ENCODE data around the gene CATSPERB.
"Not testable (repeated sequence)": the region's sequence is repeated elsewhere in the genome, so short reads cannot be mapped to it uniquely, and the experiment has no call there.

The CATSPERB gene

DNA sequence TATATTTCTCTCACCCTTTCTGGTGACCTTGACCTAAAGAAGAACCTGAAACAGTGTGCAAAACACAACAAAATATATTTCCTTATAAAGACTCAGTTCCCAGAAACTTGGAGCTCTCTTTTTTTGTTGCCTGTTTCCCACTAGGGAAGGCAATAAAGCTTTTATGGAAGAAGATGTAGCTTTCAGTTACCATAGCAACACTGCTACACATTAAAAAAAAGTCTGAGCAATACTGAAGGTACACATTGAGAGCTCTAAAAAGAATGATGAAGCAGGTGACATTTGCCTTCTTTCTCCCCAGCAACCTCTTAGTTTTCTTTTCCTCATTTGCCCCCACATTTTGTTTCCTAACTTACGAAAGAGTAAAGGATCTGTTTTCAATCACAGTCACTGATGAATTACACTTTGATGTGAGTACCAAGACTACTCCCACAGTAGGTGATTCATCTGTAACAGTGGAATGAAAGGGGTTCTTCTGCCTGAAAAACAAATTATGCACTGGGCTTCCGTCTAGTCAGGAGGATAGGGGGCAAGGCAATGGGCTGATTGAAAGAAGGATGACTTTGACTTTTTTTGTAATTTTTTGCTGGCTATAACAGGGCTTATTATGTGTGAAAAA is 1.1 kb upstream of the CATSPERB start:
- DNase-seq = no peak

DNA sequence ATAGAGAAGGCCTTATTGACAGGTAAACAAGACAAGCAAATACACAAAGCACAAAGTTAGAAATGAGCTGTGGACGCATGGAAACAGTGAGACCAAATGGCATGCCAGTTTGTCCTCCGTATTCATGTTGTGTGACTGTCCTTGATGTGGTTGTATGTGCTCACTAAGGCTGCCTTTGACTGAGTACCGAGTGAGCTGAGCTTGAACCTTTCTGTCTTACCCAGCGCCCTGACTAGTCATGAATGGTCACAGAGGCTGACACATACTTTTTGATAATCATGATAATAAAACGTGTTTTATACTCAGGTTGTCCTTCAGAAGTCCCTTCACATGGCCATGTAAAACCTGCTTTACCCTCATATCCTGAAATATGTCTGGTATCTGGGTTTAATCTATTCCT is 553 bp upstream of the CATSPERB start:
- DNase-seq = no peak

DNA sequence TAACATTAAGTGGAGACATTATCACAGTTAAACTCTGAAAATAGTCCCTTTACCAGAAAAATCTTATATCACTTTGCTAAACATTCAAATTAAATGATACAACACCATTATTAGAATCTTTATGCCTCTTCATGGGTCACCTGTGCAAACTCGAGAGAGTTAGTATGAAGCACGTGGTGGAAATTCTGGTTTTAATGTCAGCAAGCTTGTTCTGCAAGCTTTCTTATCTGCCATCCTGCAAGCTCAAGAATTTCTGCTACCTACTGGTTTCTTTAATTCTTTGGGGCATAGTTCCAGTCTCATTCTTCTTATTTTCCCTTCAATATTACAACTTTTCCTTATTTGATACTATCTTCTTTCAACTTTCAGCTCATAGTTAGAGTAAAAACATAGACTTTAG is 868 bp downstream of the CATSPERB start:
- DNase-seq = no peak

DNA sequence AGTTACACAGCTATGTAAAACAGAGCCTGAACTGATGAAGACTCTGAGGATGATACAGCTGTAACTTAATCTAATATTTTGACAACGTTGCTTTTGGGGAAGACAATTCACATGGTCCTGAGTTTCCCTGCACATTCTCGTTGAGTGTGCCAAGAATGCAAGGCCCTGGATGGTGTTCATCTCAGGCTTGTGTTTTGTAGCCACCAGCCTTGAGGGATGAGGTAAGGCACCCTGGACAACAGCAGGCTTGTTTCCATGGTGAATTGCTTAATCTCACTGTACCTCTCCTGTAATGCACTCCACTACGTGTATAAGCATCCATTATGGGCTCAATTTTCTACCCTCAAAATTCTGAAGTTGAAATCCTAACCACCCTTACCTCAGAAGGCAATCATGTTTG is 2.1 kb downstream of the CATSPERB start:
- DNase-seq = no peak

DNA sequence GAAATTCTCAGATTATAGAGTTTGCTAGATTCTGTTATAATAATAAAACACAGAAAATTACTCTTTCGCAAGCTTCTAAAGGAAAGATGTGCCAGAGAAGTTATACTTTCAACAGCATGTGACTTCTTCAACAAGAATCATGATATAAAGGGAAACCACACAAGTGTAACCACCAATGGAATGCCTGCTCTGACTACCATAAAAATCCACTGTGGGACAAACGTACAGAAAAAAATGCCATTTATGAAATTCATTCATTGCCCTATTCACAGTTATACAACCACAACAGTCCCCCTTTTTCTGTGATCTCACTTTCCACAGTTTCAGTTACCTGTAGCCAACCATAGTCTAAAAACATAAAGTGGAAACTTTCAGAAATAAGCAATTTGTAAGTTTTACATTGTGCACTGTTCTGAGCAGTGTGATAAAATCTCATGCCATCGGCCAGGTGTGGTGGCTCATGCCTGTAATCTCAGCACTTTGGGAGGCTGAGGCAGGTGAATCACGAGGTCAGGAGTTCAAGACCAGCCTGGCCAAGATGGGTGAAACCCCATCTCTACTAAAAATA is 3.2 kb downstream of the CATSPERB start:
- no peak for DNase-seq

DNA sequence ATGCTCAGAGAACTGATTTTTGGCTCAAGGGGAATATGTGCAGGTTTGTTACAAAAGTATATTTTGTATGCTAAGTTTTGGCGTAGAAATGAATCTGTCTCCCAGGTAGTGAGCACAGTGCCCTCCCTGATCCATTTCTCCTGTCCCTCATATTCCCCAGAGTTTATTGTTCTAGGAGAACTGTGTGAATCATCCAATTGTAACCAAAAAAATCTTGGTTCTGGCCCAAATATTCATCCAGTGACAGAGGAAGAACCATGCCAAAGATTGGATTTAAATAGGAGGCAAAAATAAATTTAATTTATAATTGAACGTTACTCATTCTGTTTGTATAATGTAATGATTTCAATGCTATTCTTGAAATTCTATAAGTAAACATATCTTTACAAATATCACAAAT is 4.8 kb downstream of the CATSPERB start:
- DNase-seq = no peak

DNA sequence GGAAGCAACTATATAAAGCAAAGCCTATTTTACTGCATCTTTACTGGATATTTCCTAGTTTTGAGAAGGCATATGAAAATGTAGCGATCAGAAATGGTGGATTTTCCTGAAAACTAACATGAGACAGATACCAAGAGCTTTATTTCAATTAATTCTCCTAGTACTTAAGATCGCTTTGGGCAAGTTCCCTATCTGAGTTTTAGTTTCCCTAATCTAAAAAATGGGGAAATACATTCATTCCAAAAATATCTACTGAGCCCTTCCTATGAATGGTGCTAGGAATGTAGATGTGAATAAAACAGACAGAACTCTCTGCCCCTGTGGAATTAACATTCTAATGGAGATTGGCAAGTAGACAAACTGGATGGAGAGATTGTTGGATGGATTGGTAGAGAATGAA is 8.4 kb downstream of the CATSPERB start:
- no peak for DNase-seq

DNA sequence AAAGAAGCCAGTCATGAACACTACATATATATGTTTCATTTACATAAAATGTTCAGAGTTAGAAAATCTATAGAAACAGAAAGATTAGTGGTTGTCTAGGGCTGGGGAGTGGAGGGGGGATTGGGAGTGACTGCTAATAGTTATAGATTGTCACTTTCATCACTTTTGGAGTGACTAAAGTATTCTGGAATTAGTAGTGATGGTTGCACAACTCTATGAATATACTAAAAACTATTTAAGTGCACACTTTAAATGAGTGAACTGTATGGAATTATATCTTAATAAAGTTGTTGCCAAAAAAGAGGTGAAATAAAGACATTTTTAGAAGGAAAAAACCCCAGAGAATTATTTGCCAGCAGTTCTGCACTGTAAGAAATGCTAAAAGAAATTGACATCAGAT is 9.5 kb downstream of the CATSPERB start:
- DNase-seq = no peak

DNA sequence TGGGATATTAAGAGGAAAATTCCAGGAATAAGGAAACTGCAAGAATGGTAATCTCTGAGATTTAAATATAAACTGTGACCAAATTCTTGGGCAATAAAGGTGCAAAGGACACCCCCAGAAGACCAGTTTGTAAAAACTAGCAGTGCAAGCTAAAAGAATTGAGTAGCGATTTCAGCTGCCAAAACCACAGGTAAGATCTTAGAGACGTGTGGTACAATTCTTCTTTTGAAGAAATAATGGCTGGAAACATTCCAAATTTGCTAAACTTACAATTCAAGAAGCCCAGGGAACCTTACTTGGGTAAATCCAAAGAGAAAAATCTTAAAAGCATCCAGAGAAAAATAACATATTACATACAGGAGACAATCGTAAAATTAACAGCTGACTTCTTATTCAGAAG is 12.0 kb downstream of the CATSPERB start:
- no peak for DNase-seq

DNA sequence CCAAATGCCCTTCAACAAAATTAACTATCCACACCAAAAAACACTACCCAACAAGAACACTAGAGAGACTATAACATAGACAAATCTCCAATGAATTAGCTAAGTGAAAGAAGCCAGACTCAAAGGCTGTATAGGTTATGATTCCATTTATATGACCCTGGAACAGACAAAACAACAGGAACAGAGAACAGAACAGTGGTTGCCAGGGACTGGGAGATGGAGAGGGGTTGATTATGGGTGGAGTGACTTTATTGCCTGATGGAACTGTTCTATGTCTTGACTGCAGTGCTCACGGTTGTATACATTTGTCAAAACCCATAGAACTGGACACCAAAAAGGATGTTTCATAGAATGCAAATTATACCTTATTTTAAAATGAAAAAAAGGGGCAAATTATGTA is 14.9 kb downstream of the CATSPERB start:
- no peak for DNase-seq

DNA sequence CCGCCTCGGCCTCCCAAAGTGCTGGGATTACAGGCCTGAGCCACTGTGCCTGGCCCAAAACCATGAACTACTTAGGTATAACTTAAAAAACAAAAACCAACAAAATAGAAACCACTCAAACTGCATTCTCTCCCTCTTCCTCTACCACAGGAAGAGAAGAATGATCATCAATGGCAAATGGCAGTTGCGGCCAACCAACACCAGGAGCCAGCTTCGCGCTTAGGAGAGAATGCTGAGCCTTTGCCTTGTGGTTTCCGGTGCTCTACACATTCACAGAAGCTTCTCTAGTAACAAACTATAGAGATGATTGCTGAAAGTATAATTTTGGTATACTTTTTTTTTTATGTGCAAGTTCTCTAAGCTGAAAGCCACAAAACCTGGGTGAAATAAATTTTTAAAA is 17.1 kb downstream of the CATSPERB start:
- DNase-seq = peak in 2 of 5 experiments; percentile 23 to 79

DNA sequence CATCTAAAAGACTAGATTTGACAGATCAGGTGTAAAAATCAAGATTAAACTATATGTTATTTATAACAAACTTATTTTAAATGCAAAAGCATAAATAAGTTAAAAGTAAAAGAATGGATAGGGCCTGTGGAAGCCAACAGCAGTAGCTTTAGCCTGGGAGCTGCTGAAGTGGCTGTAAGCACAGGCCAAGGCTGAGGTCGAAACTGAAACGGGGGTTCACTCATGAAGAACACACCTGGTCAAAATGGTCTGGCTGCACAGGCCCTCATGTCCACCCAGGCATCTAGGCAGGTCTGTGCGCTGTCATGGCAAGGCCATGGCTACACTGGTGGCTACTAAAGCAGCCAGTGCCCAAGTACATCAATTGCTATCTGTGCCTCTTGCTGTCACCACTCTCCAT is 23.1 kb downstream of the CATSPERB start:
- no peak for DNase-seq

DNA sequence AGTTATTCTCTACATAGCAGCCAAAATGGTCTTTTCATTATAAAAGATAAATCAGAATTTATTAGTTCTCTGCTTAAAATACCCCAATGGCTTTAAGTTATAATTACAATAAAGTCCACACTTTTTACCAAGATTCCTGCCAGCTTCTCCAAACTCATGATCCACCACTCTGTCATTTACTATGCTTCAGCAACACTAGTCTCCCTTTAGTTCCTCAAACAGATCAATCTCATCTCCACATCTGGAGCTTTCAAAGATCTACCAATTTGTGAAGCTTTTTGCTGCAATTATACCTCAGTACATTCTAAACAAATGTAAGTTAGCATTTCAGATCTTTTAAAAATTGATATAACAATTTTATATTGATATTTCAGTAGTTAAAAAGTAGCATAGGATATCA is 24.9 kb downstream of the CATSPERB start:
- no peak for DNase-seq

DNA sequence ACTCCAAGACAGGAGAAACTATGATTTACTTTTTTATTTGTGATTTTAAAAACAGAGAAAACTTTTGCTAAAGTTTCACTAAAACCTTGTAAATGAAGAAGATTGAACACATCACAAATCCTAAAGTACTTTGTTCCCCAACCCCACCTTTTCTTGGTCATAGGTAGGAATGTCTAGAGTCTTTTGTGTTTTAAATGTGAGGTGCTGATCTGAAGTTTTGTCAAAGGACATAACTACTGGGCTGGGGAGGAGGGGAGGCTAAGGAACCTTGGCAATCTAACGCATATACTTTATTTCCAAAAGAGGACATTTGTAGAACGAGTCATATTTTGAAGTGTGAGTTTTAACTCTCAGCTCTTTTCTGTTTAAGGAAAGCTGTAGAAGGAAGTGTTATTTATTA is 37.2 kb downstream of the CATSPERB start:
- DNase-seq = no peak

DNA sequence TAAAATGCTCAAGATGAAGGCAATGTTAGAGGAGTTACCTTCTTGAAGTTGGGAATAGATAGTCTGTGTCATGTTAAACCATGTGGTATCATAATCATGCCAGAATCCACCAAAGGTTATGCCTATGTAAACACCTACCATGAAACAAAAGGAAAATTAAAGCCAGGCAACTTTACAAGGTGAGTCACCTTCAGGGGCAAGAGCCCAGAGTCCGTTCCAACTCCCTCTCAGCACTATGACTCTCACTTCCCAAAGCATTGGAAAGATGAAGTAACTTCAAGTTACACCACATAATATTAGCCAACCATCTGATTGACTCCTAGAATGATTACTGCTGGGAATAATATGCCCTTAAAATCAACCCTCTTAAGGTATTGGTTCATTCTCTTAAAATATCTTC is 38.5 kb downstream of the CATSPERB start:
- no peak for DNase-seq

DNA sequence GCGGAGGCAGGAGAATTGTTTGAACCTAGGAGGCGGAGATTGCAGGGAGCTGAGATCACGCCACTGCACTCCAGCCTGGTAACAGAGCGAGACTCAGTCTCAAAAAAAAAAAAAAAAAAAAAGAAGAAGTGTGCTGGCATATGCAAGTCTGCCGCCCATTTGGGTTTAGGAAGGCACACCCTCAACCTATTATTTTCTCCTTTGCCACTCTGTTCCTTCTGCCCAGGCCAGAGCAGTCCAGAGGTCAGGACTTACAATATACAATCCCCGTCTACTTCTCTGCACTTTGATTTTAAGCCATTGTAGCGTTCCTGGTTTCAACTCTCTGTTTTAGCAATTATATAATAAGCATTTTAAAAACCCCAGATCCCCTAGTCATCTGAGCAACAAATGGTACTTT is 39.8 kb downstream of the CATSPERB start:
- no peak for DNase-seq

DNA sequence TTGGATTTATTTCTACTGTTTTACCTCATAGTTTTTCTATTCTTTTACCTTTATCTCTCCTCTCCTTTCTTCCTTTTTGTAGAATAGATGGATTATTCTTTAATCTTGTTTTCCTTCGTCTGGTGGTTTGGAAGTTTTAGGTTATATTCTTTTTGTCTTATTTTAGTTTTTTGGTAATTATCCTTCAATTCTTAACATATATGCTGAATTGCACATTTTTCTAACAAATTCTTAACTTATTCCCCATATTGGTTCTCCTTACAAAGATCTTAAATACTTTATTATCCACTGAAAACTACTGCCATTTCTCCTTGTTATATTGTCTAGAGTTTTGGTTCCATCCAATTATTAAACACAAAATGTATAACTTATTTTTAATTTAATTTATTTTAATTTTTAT is 42.3 kb downstream of the CATSPERB start:
- DNase-seq = no peak

DNA sequence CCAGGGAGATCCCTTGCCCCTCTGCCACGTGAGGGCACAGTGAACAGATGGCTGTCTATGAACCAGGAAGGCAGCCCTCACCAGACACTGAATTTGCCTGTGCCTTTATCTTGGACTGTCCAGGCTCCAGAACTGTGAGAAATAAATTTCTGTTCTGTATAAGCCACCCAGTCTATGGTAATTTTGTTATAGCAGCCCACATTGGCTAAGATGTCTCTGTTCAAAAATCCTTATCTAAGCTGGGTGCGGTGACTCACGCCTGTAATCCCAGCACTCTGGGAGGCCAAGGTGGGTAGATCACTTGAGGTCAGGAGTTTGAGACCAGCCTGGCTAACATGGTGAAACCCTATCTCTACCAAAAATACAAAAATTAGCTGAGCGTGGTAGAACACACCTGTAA is 44.5 kb downstream of the CATSPERB start:
- DNase-seq = not testable (repeated sequence)

DNA sequence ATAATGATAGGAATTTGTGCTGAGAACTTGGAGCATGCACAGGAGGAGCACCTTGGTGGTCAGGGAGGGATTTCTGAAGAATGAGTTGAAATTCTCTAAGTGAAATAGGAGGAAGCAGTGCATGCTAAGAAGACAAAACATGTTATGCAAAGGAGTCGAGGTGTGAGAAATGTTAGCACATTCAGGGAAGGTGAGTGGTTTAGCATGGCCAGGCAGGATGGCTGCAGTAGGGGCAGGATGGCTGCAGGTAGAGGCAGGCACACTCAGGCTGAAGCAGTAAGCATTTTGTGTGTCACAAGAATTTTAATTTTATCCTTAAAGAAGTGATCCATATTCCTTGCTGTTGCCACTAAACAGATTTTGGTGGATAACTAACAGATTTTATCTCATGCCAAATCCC is 46.3 kb downstream of the CATSPERB start:
- DNase-seq = no peak

DNA sequence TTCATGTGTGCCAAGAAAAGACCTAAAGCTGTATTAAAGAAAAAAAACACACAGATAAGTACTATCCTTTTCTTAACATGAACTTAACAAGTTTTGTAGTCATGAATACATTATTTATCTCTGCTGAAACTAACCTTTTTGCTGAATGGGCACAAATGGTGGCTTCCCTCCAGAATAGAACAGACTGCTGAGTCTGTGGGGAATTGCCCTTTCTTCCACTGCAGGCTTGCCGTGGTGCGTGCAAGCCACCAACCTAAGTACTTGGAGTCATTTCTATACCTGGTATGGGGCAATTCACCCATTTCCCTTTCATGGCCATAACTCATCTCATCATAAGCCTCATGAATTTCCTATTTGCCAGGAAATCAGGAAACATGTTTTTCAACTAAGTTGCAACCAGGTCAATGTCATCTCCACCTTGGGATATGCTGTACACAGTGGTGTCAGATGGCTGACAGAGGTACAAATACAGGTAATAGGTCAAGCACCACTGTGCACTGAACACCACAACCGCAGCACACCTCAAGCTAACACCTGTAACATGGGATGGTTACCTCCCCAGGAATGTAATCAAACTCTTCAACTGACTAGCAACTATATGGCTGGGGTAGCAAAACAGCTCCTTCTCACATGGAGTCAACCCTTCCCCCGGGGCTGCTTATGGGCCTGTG is 49.9 kb downstream of the CATSPERB start:
- DNase-seq = peak in 1 of 5 experiments; percentile 47

DNA sequence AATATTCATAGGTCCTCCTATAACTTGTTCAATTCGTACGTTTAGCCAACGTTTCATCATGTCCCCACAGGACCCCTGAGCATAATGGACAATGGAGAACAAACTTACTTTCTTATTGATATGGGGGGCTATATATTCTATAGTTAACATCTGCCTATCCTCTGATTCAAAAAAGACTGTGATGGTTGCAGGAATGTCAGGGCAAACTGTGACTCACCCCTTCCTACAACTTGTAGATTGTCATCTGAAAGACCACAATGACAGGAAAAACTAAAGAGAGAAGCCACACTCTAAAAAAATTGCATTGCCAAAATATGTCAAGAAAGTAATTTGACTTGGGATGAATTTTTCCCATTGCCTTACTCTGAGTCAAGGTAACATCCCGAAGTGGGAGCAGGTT is 50.8 kb downstream of the CATSPERB start:
- DNase-seq = no peak

DNA sequence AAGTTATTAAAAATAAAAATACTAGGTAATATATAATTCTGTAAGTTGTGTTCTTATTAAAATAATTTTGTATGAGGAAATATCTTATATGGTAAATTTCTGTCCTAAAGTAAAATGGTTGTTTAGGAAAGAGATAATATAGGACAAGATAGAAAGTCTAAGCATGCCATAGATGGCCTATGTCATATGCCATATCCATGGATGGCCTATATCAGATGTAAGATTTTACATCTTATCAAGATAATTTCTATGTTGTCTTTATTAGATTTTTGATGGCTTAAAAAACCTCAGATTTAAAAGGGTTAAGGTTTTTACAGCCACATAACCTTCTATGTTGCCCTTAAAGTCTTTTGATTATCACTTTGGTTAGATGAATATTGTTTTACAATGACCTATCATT is 52.6 kb downstream of the CATSPERB start:
- no peak for DNase-seq

DNA sequence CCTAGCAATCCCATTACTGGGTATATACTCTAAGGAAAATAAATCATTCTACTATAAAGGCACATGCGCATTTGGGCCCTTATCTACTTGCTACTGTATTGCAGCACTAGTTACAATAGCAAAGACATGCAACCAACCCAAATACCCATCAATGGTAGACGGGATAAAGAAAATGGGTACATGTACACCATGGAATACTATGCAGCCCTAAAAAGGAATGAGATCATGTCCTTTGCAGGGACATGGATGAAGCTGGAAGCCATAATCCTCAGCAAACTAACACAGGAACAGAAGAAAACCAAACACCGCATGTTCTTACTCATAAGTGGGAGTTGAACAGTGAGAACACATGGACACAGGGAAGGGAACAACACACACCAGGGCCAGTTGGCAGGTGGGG is 54.2 kb downstream of the CATSPERB start:
- DNase-seq = not testable (repeated sequence)

DNA sequence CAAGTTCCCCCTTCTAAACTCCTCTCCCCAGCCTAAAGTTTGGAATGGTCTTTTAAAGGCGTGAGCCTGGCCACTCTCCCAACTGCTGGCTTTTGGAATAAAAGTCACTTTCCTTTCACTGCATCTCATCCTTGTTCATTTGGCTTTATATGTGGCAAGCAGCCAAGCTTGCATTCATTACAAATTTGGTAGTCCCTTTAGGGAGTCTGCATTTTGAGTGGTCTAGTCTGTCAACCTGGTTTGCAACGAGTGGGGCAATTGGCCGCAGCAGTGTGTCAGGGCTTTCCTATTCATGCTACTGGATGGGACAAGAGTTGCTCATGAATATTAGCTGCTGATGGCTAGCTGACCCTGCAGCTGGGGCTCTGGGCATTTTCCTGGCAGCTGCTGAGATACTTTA is 57.0 kb downstream of the CATSPERB start:
- no peak for DNase-seq

DNA sequence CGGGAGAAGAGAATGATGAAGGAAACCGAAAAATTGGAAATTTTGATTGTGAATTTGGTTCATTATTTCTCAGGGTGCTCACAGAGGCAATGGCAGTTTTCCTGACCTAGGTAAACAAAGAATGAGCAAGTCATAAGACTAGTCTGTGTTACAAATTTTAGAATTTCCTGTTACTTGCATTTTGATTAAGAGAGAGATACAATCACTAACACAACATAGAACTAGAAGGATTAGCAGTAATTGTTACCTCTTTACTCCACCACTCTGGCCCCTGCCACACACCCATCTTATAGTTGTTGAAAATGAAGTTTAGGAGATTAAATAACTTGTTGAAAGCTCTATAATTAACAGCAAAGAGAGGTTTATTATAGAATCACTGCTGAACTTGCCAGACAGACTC is 62.0 kb downstream of the CATSPERB start:
- peak in 1 of 5 experiments; percentile 66 for DNase-seq

Data from T-helper 2 cell (primary cell).